ENCODE measurements around the gene MIPEP.

GRCh38 chr13:23731709-23732108, 157.5 kb downstream of the MIPEP start:
- TF ChIP-seq, protein P1, sequence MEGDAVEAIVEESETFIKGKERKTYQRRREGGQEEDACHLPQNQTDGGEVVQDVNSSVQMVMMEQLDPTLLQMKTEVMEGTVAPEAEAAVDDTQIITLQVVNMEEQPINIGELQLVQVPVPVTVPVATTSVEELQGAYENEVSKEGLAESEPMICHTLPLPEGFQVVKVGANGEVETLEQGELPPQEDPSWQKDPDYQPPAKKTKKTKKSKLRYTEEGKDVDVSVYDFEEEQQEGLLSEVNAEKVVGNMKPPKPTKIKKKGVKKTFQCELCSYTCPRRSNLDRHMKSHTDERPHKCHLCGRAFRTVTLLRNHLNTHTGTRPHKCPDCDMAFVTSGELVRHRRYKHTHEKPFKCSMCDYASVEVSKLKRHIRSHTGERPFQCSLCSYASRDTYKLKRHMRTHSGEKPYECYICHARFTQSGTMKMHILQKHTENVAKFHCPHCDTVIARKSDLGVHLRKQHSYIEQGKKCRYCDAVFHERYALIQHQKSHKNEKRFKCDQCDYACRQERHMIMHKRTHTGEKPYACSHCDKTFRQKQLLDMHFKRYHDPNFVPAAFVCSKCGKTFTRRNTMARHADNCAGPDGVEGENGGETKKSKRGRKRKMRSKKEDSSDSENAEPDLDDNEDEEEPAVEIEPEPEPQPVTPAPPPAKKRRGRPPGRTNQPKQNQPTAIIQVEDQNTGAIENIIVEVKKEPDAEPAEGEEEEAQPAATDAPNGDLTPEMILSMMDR (conservative IDR thresholded peaks at IDR 0.05), result no peak
- TF ChIP-seq EZH2 (IDR thresholded peaks at IDR 0.05; ENCODE audit: low read depth), result no peak

Data from PC-9 (cell line).